GM12864 (cell line): ENCODE results near the gene AASDH.

Source experiments
- DNase-seq: peaks from one replicate; pipeline ENCODE4 v3.0.0-alpha.2; 2011; ENCODE audit warnings: low read depth
- H3K4me3 ChIP-seq: 2 replicates; pipeline ENCODE4 v1.5.1; 2011; ENCODE audit warnings: mild to moderate bottlenecking, low read depth, low read length, control low read depth
- TF ChIP-seq, protein P1 (sequence below): IDR thresholded peaks from 2 replicates; pipeline ENCODE4 v1.5.1; 2011; ENCODE audit warnings: low read depth, mild to moderate bottlenecking, moderate library complexity, low read length, control low read depth, inconsistent platforms; ENCODE audit errors: missing control alignments

Gene AASDH

DNA sequence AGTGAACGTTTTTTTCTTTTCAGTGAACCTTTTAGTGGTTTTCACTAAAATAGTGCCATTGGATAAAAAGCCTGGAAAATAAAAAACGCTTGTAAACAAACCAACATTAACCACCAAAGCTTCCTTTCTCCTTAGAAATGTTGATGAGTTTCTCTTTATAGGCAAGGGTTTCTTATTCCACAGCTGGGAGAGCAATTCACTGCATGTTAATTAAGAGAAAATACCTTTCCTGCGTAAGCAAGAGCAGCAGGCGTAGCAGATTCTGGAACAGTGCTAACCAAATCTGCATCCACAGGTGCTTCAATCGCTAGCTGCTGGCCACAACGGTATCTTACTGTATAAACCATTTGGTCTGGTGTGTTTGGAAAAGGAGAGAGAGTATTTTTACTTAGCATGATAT, 13.3 kb upstream of the AASDH start:
- no peak for DNase-seq
- H3K4me3 ChIP-seq, result no peak overlapping the region
- TF ChIP-seq, protein P1, sequence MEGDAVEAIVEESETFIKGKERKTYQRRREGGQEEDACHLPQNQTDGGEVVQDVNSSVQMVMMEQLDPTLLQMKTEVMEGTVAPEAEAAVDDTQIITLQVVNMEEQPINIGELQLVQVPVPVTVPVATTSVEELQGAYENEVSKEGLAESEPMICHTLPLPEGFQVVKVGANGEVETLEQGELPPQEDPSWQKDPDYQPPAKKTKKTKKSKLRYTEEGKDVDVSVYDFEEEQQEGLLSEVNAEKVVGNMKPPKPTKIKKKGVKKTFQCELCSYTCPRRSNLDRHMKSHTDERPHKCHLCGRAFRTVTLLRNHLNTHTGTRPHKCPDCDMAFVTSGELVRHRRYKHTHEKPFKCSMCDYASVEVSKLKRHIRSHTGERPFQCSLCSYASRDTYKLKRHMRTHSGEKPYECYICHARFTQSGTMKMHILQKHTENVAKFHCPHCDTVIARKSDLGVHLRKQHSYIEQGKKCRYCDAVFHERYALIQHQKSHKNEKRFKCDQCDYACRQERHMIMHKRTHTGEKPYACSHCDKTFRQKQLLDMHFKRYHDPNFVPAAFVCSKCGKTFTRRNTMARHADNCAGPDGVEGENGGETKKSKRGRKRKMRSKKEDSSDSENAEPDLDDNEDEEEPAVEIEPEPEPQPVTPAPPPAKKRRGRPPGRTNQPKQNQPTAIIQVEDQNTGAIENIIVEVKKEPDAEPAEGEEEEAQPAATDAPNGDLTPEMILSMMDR, result no peak

DNA sequence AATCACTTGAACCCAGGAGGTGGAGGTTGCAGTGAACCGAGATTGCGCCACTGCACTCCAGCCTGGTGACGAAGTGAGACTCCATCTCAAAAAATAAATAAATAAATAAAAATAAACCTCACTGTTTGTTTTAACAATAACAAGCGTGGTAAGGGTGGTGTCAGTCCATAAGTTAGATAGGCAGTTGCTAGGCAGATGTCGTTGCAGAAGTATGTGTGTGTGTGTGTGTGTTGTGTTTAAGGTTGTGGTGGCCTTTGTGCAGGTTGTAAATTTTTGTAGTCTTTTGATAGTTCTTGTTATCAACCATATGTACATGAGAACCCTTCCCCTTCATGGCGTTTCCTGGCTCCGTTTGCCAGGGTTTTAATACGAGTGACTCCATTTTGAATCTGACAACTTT, 4.0 kb upstream of the AASDH start:
- TF ChIP-seq, protein P1, result no peak
- H3K4me3 ChIP-seq, result no peak overlapping the region
- no peak for DNase-seq

DNA sequence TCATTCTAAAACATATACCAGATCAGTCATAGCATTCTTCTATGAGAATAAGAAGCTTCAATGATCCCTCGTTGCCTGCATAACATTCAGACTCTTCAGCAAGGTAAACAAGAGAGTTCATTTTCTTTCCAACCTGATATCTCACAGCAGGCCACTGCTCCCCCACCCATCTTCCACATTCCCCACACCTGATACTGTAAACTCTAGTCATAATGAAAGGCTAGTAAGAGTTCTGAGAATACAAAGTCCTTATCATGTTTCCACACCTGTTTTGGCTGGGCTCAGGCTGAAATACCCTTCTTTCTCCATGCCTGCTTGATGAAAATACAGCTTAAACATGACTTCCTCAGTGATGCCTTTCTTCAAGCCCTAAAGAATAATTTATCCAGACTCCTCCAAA, 2.3 kb upstream of the AASDH start:
- TF ChIP-seq, protein P1, result no peak

DNA sequence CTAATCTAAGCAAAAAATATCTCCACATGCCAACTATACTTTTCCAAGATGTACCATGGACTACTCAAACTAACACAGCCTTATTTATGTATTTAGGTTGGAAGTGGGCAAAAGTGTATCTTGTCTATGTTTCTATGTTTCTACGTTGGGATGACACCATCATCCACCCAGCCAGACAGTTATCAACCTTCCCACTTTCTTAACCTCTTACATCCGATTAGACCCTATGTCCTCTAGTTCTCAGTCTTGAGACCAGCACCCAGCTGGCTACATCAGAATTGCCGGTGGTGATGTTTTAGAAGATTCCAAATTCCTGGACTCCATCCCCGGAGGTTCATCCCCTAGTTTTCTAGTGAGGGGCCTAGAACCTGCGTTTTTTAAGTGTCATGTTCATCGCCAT, 1.0 kb upstream of the AASDH start:
- H3K4me3 ChIP-seq, result peak overlapping the region; percentile 82
- TF ChIP-seq, protein P1, result no peak
- no peak for DNase-seq

More for the DNA sequence above, 2.3 kb upstream of the AASDH start:
- no peak for DNase-seq
- H3K4me3 ChIP-seq, result no peak overlapping the region

DNA sequence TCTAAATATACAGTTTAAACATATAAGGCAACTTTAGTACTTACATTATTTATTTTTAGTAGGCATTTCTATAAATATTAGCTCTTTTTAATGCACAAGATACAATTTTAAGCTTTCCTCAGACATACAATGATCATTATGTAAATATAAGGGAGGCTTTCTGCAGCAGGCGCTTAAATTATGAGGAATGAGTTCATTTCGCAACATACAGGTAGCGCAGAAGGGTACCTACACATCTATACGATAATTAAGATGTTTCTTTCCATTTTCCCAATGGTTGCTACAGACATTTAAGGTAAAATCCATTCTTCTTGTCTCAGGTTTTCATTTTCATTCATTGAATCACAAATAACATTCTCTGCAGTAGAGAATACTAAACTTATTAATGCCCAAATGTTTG, 1.2 kb downstream of the AASDH start:
- TF ChIP-seq, protein P1, result no peak
- DNase-seq, result no peak
- H3K4me3 ChIP-seq, result peak overlapping the region; percentile 44; the same call in 1 of the 2 replicates

DNA sequence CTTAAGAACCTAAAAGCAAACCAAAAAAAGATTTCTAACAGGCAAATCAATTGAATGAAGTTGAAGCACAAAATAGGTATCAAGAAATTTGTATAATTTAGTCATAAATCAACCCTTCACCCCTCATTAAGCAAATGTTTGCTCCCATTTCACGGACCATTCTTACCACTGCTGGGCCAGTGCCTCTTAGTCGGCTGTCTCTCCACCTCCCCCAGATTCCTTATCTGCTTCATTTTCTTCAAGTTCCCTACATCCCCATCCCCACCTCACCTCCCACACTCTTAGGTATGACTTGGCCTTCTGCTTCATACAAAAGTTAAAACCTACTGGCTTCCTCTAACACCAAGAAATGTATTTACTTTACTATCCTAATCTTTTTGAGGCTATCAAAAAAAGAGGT, 11.8 kb downstream of the AASDH start:
- no peak for DNase-seq
- TF ChIP-seq, protein P1, result no peak
- no peak overlapping the region for H3K4me3 ChIP-seq

DNA sequence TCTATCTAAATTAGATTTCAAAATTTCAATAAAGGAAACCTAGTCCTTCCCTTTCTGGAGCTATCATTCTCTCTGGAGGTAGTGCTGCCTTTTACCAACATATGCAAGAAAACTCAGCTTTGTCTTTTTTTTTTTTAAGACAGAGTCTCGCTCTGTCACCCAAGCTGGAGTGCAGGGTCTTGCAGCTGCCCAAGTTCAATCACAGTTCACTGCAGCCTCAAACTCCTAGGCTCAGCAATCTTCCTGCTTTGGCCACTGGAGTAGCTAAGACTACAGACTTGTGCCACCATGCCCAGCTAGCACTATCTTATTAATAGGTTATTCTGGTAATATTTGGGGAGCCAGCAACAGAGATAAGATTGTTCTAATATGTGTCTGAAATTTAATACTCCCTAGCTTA, 12.3 kb downstream of the AASDH start:
- no peak overlapping the region for H3K4me3 ChIP-seq
- no peak for DNase-seq
- TF ChIP-seq, protein P1, result no peak
